Measurements from ENCODE around the gene NECTIN3. TPM values are rescaled to one million over a fixed set of nuclear protein-coding genes. Genes with fewer than 3 reads are reported as not detected.

NECTIN3 gene, protein sequence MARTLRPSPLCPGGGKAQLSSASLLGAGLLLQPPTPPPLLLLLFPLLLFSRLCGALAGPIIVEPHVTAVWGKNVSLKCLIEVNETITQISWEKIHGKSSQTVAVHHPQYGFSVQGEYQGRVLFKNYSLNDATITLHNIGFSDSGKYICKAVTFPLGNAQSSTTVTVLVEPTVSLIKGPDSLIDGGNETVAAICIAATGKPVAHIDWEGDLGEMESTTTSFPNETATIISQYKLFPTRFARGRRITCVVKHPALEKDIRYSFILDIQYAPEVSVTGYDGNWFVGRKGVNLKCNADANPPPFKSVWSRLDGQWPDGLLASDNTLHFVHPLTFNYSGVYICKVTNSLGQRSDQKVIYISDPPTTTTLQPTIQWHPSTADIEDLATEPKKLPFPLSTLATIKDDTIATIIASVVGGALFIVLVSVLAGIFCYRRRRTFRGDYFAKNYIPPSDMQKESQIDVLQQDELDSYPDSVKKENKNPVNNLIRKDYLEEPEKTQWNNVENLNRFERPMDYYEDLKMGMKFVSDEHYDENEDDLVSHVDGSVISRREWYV
- total RNA-seq: 1 to 10 TPM; 9.5 to 10.0 TPM

DNA sequence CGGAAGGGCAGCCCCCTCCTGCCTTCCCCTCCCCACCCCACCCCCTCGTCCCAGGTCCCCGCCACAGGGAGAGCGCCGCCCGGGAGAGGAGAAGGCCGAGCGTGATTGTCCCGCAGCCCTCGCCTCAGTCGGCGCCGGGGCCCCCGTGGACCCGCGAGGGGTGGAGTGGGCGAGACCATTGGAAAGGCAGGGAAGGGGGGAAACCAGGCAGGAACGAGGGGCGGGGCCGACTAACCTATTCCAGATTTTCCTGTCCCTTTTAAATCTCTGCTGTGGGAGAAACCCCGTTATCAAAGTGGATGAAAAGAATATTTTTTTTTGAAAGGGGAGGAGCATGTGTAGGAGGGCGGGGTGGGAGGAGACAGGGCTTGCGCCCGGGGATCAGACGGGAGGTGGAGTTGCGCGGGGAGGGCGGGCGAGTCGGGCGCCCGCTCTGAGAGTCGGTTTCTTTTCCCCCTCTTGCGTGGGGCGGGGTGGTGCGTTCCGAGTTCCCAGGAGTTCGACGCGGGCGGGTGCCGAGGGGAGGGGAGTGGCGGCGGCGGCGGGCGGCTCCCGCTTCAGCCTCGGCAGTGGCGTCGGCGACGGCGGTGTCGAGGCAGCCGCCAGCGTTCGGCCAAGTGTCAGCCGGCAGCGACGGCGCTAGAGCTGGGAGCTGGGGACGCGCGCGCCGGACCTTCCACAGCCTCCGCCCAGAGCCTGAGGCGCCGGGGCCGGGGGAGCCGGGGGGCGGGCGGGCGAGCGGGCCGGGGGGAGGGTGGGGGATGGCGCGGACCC is at the start of gene NECTIN3:
Gene NECTIN3, plus strand, starts transcription at position 560 of the 774 bp plus-strand sequence. Its CDS starts 202 bp downstream, at position 762.
- ChIA-PET CTCF (interaction anchor here (1.7 kb wide), 1 partner anchor 9 kb away, joined by 9 read pairs; no protein-coding TSS in a partner anchor), POLR2A (interaction anchor here (0.6 kb wide), 2 partner anchors 256 to 385 kb away, joined by 3 to 4 read pairs; no protein-coding TSS in a partner anchor)

DNA sequence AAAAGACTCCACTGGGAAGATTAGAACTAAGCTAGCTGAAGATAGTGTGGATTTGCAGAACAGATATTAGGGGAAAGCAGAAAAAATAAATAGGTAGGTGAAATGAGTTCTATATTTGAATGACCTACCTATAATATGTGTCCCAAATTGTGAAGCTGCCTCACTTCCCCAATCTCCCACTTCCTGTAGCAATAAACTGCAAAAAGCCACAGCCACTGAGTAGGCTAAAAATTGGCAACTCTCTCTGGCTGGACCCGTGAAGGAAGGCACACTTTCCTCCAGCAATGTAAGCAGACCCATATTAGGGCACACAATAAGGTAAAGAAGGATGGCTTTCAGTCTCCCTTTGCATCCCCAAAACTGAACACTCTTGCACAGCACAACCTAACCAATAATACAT is 43.7 kb upstream of the NECTIN3 start:
- ChIA-PET POLR2A (no interaction called here), CTCF (no interaction called here)

DNA sequence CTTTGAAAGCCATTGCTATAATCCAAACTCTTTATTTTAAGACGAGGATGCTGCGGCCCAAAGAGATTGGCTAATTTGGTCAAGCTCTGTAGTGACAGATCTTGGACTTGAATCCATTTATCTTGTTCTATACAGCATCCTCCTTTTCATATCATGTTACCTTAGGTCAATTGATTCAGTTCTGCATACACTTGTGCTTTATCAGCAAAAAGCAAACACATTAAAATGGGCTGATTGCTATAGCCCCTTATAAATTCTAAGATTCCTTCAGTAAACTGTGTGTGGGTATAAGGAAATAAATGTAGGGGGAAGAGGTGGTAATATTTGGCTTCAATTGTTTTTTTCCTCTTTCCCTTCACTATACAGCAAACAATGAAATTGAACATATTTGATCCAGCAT is 40.1 kb upstream of the NECTIN3 start:
- CTCF ChIA-PET: no interaction called here
- POLR2A ChIA-PET: no interaction called here

DNA sequence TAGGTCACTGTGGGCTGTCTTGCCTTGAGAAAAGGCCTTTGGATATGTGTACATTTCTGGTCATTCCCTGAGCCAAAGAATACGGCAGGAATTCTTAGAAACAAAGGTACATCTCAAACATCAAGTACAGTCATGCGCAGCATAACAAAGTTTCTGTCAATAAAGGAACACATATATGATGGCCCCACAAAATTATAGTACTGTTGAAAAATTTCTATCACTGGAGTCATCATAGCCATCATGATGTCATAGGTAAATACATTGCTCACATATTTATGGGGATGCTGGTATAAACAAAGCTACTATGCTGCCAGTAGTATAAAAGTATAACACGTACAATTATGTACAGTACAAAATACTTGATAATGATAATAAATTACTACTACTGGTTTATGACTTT is 38.9 kb upstream of the NECTIN3 start:
- POLR2A ChIA-PET: no interaction called here
- CTCF ChIA-PET: no interaction called here

- CTCF ChIA-PET: no interaction called here
Observed at GRCh38 chr3:111033470-111034050, 38.1 kb upstream of the NECTIN3 start.

DNA sequence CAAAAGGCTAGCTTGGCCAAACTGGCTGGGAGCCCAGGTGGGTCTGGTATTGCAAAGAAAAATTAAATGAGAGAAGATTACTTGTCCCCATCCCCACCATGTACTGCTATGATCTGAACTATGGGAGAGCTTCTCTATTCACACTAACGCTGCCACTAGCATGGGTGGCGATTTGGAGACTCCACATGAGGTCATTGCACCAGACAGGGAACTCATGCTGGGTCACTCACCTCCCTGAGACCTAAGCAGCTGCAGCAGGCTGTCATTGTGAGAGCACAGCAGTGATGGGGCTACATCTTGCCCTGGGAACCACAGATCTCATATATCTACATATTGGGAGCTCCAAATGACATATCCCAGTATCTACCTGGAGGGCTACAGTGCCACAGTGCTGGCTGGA is 36.3 kb upstream of the NECTIN3 start:
- ChIA-PET CTCF (no interaction called here), POLR2A (no interaction called here)

More at GRCh38 chr3:111033470-111034050, 38.1 kb upstream of the NECTIN3 start:
- POLR2A ChIA-PET: no interaction called here

DNA sequence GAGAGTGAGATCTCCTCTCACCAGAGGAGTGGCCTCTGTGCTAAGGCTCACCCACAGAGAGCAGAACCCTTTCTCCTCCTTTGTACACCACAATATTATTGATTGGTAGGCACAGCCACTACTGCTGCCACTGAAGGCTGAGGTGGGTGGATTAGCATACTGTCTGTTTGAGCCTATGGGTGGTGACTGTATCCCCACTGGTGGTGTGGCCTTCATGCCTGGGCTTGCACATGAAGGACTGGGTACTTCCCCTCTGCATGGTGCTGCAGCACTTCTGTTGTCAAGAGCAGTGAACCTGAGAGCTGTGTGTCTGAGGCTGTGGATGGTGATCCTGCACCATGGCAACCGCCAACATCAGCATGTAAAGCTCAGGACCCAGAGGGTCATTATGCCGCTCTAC is 35.7 kb upstream of the NECTIN3 start:
- ChIA-PET POLR2A (no interaction called here), CTCF (no interaction called here)

GRCh38 chr3:111040959-111041358 is 30.7 kb upstream of the NECTIN3 start:
- POLR2A ChIA-PET: no interaction called here
- CTCF ChIA-PET: no interaction called here

GRCh38 chr3:111045564-111045963 is 26.1 kb upstream of the NECTIN3 start:
- ChIA-PET CTCF (no interaction called here), POLR2A (no interaction called here)

DNA sequence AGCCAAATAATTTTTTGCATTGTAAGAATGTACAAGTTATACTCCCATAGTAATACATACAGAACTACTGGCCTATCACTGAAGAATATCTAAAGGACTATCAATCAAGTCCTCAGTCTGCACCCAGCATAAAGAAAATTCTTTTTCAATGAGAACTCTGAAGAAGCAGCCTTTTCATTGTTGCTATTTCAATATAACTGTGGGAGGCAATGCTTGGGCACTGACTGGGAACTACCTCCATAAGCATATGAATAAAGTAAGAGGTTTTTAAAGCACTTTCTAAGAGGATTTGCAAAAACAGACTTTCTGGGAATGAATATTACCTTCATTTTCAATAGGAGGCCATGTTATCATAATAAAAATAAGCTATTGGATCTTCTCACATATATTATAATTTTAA is 24.6 kb upstream of the NECTIN3 start:
- ChIA-PET POLR2A (no interaction called here), CTCF (no interaction called here)

- POLR2A ChIA-PET: no interaction called here
- CTCF ChIA-PET: no interaction called here
Observed at GRCh38 chr3:111047812-111048435, 23.7 kb upstream of the NECTIN3 start.

DNA sequence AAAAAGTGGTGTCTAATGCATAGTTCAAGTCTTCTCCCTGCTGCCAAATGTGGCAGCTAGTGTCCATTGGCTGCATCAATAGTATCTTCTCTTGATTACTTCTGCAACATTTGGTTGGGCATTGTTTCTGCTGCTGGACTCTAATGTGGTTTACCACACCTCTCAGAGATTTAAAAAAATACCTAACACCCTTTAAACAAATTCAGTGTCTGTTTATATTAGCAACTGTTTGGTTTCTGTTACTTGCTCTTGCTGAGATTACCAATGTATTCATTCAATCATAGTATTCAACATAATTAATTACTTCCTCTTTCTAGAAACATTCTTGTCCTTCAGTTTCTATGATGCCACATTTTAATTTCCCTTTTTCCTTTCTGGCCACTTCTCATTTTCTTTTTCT is 20.3 kb upstream of the NECTIN3 start:
- CTCF ChIA-PET: no interaction called here
- POLR2A ChIA-PET: no interaction called here

- ChIA-PET POLR2A (no interaction called here), CTCF (no interaction called here)
Observed at GRCh38 chr3:111068574-111068973, 3.0 kb upstream of the NECTIN3 start.

- CTCF ChIA-PET: interaction anchor here (1.7 kb wide), 1 partner anchor 10 kb away, joined by 9 read pairs; no protein-coding TSS in a partner anchor
- POLR2A ChIA-PET: no interaction called here
Observed at GRCh38 chr3:111069974-111070771, 1.4 kb upstream of the NECTIN3 start.

DNA sequence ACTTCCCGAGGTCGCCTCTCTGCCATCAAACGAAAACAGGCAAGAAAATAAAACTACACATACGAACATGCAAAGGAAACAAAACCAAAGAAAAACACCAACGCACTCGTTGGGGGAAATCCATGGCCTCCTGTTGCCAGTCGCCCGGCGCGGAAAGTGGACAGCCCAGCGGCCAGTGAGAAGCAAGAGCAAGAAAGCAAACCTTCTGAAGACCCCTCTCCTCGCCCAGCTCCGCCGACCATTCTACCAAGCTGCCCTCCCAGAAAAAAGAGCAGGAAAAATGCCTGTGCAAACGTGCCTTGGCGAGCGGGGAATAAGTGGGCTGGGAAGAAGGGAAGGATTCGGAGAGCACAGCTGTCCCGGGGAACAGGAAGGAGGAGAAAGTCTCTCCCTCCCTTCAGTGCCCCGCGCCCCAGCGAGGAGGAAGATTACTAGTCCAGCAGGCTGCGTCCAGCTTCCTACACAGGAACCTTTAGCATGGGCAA is 802 bp upstream of the NECTIN3 start:
- ChIA-PET CTCF (interaction anchor here (1.7 kb wide), 1 partner anchor 10 kb away, joined by 9 read pairs; no protein-coding TSS in a partner anchor), POLR2A (interaction anchor here (0.6 kb wide), 2 partner anchors 255 to 386 kb away, joined by 3 to 4 read pairs; no protein-coding TSS in a partner anchor)

DNA sequence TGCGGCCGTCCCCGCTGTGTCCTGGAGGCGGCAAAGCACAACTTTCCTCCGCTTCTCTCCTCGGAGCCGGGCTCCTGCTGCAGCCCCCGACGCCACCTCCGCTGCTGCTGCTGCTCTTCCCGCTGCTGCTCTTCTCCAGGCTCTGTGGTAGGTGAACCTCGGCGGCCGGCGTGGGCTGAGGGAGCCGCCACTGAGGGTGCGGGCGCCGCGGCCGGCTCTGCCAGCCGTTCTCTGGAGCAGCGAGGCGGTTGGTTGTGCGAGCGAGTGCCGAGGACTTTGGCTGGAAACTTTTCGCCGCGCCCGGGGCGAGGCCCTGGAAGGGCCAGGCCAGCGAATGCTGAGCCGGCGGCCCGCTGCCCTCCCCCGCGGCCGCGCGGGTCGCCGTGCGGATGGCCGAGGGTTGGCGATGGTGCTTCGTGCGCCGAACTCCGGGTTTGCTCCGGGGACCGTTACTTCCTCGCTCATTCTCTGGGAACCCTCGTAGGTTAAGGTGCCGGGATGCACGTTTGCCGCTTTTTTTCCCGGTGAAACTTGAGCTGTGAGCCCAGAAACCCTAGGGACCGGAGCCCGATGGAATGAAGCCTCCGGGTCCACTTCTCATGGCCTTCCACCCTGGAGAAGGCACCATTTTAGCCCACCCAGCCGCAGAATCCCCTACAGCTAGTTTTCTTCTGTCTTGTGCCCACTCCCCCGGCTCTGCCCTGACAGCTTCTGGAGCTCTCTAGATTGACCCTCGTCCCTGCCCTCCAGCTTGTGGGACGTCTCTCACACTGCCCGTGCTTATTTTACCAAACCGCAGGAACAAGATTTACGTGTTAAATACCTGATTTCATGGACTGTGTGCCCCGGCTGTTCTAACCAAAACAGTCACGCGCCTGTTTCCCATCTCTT is 660 bp downstream of the NECTIN3 start:
- ChIA-PET CTCF (interaction anchor here (1.7 kb wide), 1 partner anchor 8 kb away, joined by 9 read pairs; no protein-coding TSS in a partner anchor), POLR2A (interaction anchor here (0.7 kb wide), 1 partner anchor 446 kb away, joined by 3 read pairs; no protein-coding TSS in a partner anchor)

DNA sequence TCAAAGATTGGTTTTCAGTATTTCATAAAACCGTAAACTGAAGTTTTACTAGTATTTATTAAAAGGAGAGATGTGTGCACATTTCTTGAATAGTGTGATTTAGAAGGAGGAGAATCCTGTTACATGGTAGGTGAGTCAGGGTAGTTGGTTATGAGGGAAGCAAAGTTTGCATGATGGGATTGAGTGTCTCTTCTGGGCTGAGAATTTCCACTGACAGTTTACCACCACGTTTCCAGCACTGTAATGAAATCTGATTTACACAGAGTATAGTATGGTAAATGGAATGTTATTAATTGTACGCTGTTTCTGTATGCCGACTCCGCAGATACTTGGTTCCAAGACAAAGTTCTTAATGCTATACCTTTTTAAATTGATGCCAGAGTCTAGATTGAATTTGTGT is 1.6 kb downstream of the NECTIN3 start:
- CTCF ChIA-PET: no interaction called here
- POLR2A ChIA-PET: interaction anchor here (0.7 kb wide), 2 partner anchors 447 to 759 kb away, joined by 3 to 8 read pairs; no protein-coding TSS in a partner anchor

GRCh38 chr3:111076732-111077131 is 5.1 kb downstream of the NECTIN3 start:
- POLR2A ChIA-PET: no interaction called here
- CTCF ChIA-PET: no interaction called here
